Stimulated activated CD4-positive, alpha-beta T cell treated with anti-CD3 and anti-CD28 coated beads, Interleukin-4, amount 100 ng/mL, for 48 hours (primary cell): ENCODE results near the gene ZFHX2.

ENCODE experiments used
- DNase-seq, 2 donors: peaks; one replicate each; pipeline ENCODE4 v3.0.0-alpha.2; 2020; ENCODE audit warnings: low read depth in 2 of 2

ZFHX2 gene

GRCh38 chr14:23572836-23573235, 21.3 kb upstream of the ZFHX2 start:
- DNase-seq, result no peak

GRCh38 chr14:23572524-23572828, 20.9 kb upstream of the ZFHX2 start:
- DNase-seq, result no peak

- DNase-seq, result no peak
Measured at GRCh38 chr14:23571701-23572523, 20.3 kb upstream of the ZFHX2 start.

GRCh38 chr14:23570806-23571483, 19.4 kb upstream of the ZFHX2 start:
- DNase-seq, result no peak

GRCh38 chr14:23569443-23570151, 18.0 kb upstream of the ZFHX2 start:
- no peak for DNase-seq

GRCh38 chr14:23568600-23569331, 17.2 kb upstream of the ZFHX2 start:
- no peak for DNase-seq

GRCh38 chr14:23568021-23568599, 16.5 kb upstream of the ZFHX2 start:
- DNase-seq, result no peak

GRCh38 chr14:23567186-23568020, 15.8 kb upstream of the ZFHX2 start, which contains the start of gene AP1G2:
TSS of gene AP1G2 (minus strand) at chr14:23567791. CDS start at chr14:23567314, 477 bp downstream.
- peak; percentile 81 to 95 for DNase-seq

GRCh38 chr14:23566778-23567185, 15.2 kb upstream of the ZFHX2 start:
- no peak for DNase-seq

GRCh38 chr14:23566112-23566777, 14.7 kb upstream of the ZFHX2 start:
- DNase-seq, result no peak

GRCh38 chr14:23565626-23566025, 14.1 kb upstream of the ZFHX2 start:
- DNase-seq, result no peak

GRCh38 chr14:23564876-23565275, 13.3 kb upstream of the ZFHX2 start:
- DNase-seq, result no peak

- no peak for DNase-seq
Measured at GRCh38 chr14:23564181-23564812, 12.7 kb upstream of the ZFHX2 start.

- DNase-seq, result no peak
Measured at GRCh38 chr14:23563473-23564180, 12.1 kb upstream of the ZFHX2 start.

- DNase-seq, result peak; percentile 32 to 42
Measured at GRCh38 chr14:23562822-23563472, 11.4 kb upstream of the ZFHX2 start.

- no peak for DNase-seq
Measured at GRCh38 chr14:23561873-23562821, 10.6 kb upstream of the ZFHX2 start.

GRCh38 chr14:23561259-23561658, 9.7 kb upstream of the ZFHX2 start:
- DNase-seq, result no peak
